Activated naive CD4-positive, alpha-beta T cell treated with Interleukin-2 at 50 U/mL for 16 hours (primary cell): ENCODE data around the gene RNF11.

Experiments used
- DNase-seq: peaks from one replicate; pipeline ENCODE4 v3.0.0-alpha.2; 2020

The RNF11 gene

DNA sequence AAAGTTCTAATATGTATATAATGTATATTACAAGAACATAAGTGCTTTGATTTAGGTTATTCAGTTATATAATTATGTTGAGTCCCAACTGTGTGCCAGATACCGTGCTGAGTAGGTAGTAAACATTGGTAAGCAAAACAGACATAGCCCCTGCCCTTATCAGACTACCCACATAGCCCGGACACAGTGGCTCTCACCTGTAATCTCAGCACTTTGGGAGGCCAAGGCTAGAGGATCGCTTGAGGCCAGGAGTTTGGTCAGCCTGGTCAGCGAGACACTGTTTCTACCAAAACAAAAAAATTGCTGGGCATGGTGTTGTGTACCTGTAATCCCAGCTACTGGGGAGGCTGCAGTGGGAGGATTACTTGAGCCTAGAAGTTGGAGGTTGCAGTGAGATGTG, 30.7 kb downstream of the RNF11 start:
- DNase-seq: no peak

GRCh38 chr1:51268634-51269033, 32.6 kb downstream of the RNF11 start:
- DNase-seq: no peak

DNA sequence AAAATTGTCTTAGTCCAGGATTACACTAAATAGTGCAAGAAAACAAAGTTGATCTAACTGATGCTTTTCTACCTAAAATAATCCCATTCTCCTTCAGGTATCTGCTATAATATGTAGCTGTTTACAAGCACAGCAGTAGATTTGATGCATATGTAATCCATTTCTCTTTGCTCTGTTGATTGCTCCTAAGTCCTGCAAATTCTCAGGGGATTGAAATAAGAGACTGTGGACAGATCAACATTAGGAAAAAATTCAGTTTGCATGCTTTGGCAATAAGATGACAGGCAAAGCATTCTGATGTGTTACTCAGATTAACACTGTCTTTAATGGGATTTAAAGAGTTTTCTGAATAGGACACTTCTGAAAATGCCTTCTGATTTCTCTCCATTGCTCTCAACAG, 34.7 kb downstream of the RNF11 start:
- no peak for DNase-seq

GRCh38 chr1:51272916-51273315, 36.8 kb downstream of the RNF11 start:
- no peak for DNase-seq

- DNase-seq: no peak
Measured at GRCh38 chr1:51274676-51275075, 38.6 kb downstream of the RNF11 start.

DNA sequence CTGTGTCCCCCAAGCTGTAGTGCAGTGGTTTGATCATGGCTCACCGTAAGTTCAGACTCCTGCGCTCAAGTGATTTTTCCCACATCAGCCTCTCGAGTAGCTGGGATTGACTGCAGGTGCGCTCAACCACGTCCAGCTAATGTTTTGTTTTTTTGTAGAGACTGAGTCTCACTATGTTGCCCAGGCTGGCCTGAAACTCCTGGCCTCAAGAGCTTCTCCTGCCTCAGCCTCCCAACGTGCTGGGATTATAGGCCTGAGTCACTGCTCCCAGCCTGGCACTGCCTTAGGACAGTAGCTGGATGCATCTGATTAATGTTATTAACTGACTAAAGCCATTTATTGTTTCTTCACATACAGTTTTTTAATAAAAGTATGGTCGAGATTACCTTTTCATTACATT, 40.2 kb downstream of the RNF11 start:
- DNase-seq: no peak

DNA sequence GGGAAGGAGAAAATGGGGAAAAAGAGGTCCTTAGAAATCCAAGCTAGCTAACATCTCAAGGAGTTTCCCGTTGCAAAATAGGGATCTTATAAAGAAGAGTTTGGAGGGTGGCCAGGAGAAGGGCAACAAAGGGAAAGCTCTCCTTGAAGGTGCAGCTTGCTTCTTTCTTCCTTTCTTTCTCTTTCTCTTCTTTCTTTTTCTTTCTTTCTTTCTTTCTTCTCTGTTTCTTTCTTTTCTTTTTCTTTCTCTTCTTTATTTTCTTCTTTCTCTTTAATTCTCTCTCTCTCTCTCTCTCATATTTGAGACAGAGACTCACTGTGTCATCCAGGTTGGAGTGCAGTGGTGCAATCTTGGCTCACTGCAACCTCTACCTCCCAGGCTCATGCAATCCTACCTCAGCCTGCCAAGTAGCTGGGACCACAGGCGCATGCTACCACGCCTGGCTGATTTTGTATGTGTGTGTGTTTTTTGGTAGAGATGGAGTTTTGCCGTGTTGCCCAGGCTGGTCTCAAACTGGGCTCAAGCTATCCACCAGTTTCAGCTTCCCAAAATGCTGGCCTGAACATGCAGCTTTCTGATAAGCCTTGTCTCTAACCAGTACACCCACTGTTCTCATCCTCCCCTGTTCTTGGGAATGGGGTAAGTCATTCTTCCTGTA, 44.4 kb downstream of the RNF11 start:
- DNase-seq: no peak

DNA sequence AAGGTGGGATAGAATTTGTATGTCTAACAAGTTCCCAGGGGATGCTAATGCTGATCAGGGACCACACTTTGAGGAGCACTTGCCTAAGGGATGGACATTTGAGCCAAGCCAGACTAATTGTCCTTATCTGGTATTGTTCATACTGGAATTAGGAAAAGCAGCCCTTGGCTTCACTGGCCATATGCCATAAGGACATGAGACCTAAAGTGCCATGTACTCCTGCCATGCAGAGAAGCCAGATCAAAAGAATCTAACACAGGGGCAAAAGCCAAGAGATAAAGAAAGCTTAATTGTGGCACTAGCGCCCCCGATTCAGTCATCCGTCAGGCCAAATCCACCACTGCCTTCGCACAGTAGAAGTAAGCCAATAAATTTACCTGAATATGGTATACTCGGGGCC, 45.7 kb downstream of the RNF11 start:
- DNase-seq: no peak

- no peak for DNase-seq
Measured at GRCh38 chr1:51282605-51283004, 46.5 kb downstream of the RNF11 start.

- DNase-seq: no peak
Measured at GRCh38 chr1:51283979-51284378, 47.9 kb downstream of the RNF11 start.

DNA sequence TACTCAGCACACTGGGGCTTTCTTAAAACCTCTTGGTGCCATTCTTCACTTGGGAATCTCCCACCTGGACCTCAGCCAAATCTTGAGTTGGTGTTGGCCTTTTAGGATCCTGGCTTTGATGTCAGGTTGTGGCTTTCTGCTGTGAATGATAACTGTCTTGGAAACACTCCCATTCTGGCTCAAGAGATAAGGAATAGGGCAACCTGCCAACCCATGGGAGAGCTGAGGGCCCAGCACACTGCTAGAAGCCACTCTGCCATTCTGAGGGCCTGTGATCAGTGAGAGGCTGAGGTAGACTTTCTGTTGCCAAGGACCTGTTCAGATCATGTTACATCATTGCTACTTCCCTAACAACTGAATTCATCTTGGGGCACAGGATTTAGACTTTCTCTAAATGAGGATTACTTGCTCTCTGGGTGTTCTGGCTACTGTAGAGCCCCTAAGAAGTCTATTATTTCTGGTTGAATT, 48.4 kb downstream of the RNF11 start:
- DNase-seq: no peak

GRCh38 chr1:51285055-51285454, 49.0 kb downstream of the RNF11 start:
- no peak for DNase-seq

GRCh38 chr1:51287966-51288365, 51.9 kb downstream of the RNF11 start:
- DNase-seq: no peak

GRCh38 chr1:51288578-51288977, 52.5 kb downstream of the RNF11 start:
- no peak for DNase-seq

GRCh38 chr1:51289676-51290488, 53.8 kb downstream of the RNF11 start:
- no peak for DNase-seq

DNA sequence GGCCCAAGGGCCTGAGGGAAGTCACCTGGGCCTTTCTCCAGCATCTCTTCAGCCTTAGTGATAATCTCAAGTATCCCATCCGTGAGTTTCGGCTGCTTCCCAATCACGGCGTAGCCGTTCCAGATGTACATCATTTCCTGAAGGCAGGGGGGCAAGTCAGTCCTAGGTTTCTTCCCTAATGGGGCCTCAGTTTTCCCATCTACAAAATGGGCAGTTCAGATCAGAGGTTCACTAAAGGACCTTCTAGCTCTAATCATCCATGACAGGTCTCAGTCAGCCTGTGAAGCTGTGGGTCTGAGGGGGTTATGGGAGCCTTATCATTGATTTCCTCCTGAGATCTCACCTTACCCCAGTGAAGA, 54.4 kb downstream of the RNF11 start:
- no peak for DNase-seq

DNA sequence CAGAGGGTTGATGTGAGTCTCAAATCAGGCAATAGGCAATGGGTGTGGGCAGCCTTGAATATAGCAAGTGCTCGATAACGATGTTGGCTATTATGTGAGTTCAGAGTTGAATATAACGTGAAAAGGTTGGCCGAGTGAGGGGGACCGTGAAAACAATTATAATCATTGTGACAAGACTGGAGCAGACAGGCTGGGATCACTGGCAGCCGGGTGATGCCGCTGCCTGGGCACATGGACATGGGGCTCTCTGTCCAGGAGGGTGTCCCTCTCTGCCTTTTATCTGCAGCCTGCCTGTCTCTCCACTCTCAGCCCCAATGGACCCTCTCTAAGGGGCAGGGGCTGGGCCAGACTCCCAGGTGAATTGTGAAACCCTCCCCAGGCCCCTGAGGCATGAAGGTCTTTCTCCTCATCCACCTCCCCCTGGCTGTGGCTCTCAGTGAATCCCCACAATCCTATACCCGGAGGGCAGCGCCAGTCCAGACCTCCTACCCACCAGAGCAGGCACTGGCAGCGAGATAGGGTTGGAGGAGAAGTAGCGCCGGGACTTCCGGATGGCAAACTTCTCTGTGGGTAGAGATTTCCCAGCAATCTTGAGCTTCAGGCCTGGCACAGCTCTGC, 57.9 kb downstream of the RNF11 start:
- no peak for DNase-seq

- no peak for DNase-seq
Measured at GRCh38 chr1:51294566-51295184, 58.6 kb downstream of the RNF11 start.

DNA sequence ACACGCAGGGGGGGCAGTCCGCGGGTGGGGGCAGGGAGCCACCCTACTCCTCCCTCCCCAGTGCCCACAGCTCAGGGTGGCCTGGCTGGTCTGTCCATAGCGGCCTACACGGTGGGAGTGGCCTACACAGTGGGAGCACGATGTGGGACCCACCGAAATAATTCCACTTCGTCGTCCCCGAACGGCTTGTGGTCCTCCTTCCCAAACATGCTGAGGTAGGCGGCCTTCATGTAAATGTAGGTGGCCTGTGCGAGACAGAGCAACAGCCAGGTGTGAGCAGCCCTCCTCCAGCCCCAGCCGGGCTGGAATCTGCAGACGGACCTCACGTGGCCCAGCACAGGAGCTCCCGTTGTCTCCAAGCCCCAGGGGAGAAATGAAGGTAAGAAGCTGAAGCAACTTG, 59.9 kb downstream of the RNF11 start:
- DNase-seq: no peak

GRCh38 chr1:51296383-51297357, 60.6 kb downstream of the RNF11 start:
- peak; percentile 77 for DNase-seq

DNA sequence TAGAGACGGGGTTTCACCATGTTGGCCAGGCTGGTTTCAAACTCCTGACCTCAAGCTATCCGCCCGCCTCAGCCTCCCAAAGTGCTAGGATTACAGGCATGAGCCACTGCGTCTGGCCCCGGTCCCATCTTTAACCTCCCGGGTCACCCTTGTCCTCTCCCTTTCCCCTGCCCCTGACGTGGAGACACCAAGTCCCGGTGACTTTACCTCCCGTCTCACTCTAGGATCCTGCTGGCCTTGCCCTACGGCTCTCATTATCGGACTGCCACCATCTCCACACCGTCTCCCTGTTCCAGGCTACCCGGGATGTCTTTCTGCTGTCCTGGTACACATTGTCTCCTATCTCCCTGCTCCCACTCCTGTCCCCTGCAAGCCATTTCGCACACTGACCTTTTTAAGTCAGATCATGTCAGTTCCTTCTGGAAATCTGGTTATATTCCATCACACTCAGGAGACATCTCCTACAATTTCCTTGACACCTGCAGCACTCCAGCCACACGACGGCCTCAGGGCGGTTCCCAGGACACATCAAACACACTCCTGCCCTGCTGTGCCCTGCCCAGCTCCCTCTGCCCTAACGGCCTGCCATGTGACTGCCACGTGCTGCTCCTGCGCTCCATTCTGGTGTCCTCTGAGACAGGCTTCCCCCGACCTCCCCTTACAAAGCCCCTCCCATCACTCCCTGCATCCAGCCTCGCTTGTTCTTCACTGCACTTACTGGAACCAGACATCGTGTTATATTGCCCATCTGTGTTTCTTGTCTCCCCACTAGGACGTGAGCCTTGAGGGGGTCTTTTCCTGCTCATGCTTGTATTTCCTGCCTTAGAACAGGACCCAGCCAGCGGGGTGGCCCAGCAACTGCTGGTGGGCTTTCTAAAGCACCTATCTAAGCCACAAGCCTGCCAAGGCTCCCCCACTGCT, 61.6 kb downstream of the RNF11 start:
- DNase-seq: no peak
